Spleen (tissue), 11 donors: ENCODE measurements around the gene TMEM208. TPM values are rescaled to one million over a fixed set of nuclear protein-coding genes. Genes with fewer than 3 reads are reported as not detected.

Experiments
- DNase-seq: peaks from one replicate; pipeline ENCODE4 v3.0.0-alpha.2; 2020
- H3K27ac ChIP-seq, 8 donors: fragments of 200-600 bp; sonication (generic) in 7 of 8; 1 replicate in 4 of 8; 2 replicates in 4 of 8; pipeline versions ENCODE4 v1.5.0 to v1.8.0; 2016 to 2021; ENCODE audit warnings: inconsistent platforms in 4 of 8, mild to moderate bottlenecking in 4 of 8, moderate library complexity in 1 of 8
- H3K27me3 ChIP-seq, 7 donors: fragments of 200-600 bp; sonication (generic) in 6 of 7; replicated peaks in 1 of 7; 1 replicate in 4 of 7; 2 replicates in 3 of 7; pipeline versions ENCODE4 v1.5.0 to v1.8.0; 2016 to 2021; ENCODE audit warnings: inconsistent platforms in 3 of 7, mild to moderate bottlenecking in 1 of 7
- H3K36me3 ChIP-seq, 6 donors: fragments of 200-600 bp; sonication (generic) in 5 of 6; 1 replicate in 4 of 6; 2 replicates in 2 of 6; pipeline versions ENCODE4 v1.5.0 to v1.8.0; 2016 to 2021; ENCODE audit warnings: inconsistent platforms in 2 of 6
- H3K4me1 ChIP-seq, 6 donors: fragments of 200-600 bp; sonication (generic) in 5 of 6; 1 replicate in 3 of 6; 2 replicates in 3 of 6; pipeline versions ENCODE4 v1.5.0 to v1.8.0; 2016 to 2021; ENCODE audit warnings: inconsistent platforms in 3 of 6
- H3K4me3 ChIP-seq, 8 donors: fragments of 200-600 bp; sonication (generic) in 7 of 8; 1 replicate in 4 of 8; 2 replicates in 4 of 8; pipeline versions ENCODE4 v1.5.0 to v1.8.0; 2016 to 2021; ENCODE audit warnings: inconsistent platforms in 4 of 8, mild to moderate bottlenecking in 4 of 8, moderate library complexity in 2 of 8
- H3K9me3 ChIP-seq, 8 donors: fragments of 200-600 bp; sonication (generic) in 7 of 8; 1 replicate in 4 of 8; 2 replicates in 4 of 8; pipeline versions ENCODE4 v1.5.0 to v1.8.0; 2016 to 2021; ENCODE audit warnings: inconsistent platforms in 4 of 8
- POLR2A ChIP-seq, 3 donors: fragments of 450-650 bp; IDR thresholded peaks; one replicate each; pipeline ENCODE4 v1.5.1; 2017; ENCODE audit warnings: antibody characterized with exemption in 3 of 3, mild to moderate bottlenecking in 1 of 3
- POLR2AphosphoS5 ChIP-seq, 3 donors: sonication (generic); formaldehyde crosslinking; IDR thresholded peaks; one replicate each; pipeline ENCODE4 v1.5.1; 2017; ENCODE audit warnings: antibody characterized with exemption in 3 of 3
- WGBS, 5 donors: extraction: QIAGEN DNeasy Blood & Tissue Kit in 3 of 5; methylation state at CpG; one replicate each; pipeline versions ENCODE4 v1.1.5 to v1.1.7; 2013 to 2018; 5-methylcytosine and 5-hydroxymethylcytosine counted together
- intact Hi-C: fragments of 100-400 bp; cut with DNase I; formaldehyde crosslinking; loops from one replicate; pipeline ENCODE4 v1.15.0; 2023; ENCODE audit warnings: low total_unique reads
- polyA plus RNA-seq, 3 donors: library from polyadenylated mRNA; stranded (reverse); fragments of 200-250 nt; gene quantifications; one replicate each; pipeline ENCODE4 v1.2.1, GENCODE V29; 2013
- total RNA-seq, 7 donors: library from RNA; depleted of rRNA in 3 of 7; stranded (reverse); fragments of >200 nt in 3 of 7; fragmentation: NEBNext Ultra II Directional in 4 of 7; extraction: Animal tissue kit (Norgen Biotek cat#: 25700) in 4 of 7; gene quantifications; one replicate each; pipeline versions ENCODE4 v1.1.0 to v1.2.1, GENCODE V29; 2016 to 2021
- TF ChIP-seq, protein P1 (sequence below), 11 experiments: fragments of 200-600 bp in 7 of 11; fragments of 450-650 bp in 4 of 11; sonication (generic) in 4 of 11; IDR thresholded peaks in 8 of 11; conservative IDR thresholded peaks in 3 of 11; 1 replicate in 7 of 11; 2 replicates in 4 of 11; pipeline versions ENCODE4 v1.4.0 to v1.8.0; 2016 to 2021; ENCODE audit warnings: antibody characterized with exemption in 11 of 11, inconsistent platforms in 4 of 11, mild to moderate bottlenecking in 1 of 11
- donor health status: healthy with polysubstance abuse.
- donor health status: DM: no; HTN: no; CAD: no; lungs with moderate emphysema.
- donor health status: DM: no; HTN: no; CAD: no.
- donor health status: Bipolar disorder and iron deficiency.
- donor health status: healthy.
- donor health status: DM: no; HTN: no; CAD: no.
- donor health status: DM: yes; HTN: yes; CAD: no.

TMEM208 gene
- total and polyA plus RNA-seq, 10 donors: 28.1 to 68.7 (median 35.8) TPM

DNA sequence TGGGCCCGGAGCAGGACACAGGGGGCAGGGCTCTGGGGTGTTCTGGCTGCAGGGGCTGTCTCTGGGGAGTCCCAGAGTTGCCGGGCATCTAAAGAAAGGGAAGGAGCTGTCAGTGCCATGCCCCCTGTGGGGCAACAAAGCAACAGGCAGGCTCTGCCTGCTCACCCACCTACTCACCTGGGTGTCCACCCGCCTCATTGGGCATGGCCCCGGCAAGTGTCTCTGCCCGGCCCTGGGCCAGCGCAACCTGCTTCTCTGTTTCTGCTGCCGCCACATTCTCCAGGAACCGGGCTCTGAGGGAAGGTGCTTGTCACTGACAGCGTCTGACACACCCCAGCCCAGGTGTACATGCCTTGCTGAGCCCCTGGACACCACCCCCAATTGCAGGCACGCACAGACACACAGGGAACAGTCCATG lies 7.3 kb downstream of the TMEM208 start:
- WGBS, 5 donors: 92 to 96% (median 94%) methylated on average over 9 to 10 of the region's 10 CpGs
- no peaks in the 10 kb centered on the region for H3K27me3 ChIP-seq
- H3K4me3 ChIP-seq: no peak overlapping the region
- H3K4me1 ChIP-seq: peaks cover 0 to 39% (median 12%) of the 10 kb centered on the region in 6 donors
- H3K9me3 ChIP-seq: no peaks in the 10 kb centered on the region
- TF ChIP-seq POLR2A (IDR thresholded peaks at IDR 0.05) (no peak), POLR2AphosphoS5 (IDR thresholded peaks at IDR 0.05) (peak in 2 of 3 donors; percentile 49 to 62)
- no peak overlapping the region for H3K27ac ChIP-seq
- peaks cover 7 to 100% (median 96%) of the 10 kb centered on the region in 6 donors for H3K36me3 ChIP-seq
- DNase-seq: peak; percentile 67
- intact Hi-C loops: no loop called here

- no peak overlapping the region for H3K4me3 ChIP-seq
- TF ChIP-seq POLR2AphosphoS5 (IDR thresholded peaks at IDR 0.05): no peak
- TF ChIP-seq, protein P1, sequence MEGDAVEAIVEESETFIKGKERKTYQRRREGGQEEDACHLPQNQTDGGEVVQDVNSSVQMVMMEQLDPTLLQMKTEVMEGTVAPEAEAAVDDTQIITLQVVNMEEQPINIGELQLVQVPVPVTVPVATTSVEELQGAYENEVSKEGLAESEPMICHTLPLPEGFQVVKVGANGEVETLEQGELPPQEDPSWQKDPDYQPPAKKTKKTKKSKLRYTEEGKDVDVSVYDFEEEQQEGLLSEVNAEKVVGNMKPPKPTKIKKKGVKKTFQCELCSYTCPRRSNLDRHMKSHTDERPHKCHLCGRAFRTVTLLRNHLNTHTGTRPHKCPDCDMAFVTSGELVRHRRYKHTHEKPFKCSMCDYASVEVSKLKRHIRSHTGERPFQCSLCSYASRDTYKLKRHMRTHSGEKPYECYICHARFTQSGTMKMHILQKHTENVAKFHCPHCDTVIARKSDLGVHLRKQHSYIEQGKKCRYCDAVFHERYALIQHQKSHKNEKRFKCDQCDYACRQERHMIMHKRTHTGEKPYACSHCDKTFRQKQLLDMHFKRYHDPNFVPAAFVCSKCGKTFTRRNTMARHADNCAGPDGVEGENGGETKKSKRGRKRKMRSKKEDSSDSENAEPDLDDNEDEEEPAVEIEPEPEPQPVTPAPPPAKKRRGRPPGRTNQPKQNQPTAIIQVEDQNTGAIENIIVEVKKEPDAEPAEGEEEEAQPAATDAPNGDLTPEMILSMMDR (IDR thresholded peaks at IDR 0.05 in 8 of 11, conservative IDR thresholded peaks at IDR 0.05 in 3 of 11): no peak
- TF ChIP-seq POLR2A (IDR thresholded peaks at IDR 0.05): no peak
Observed at GRCh38 chr16:67235816-67236562, 9.1 kb downstream of the TMEM208 start.

GRCh38 chr16:67236563-67237395 lies 9.8 kb downstream of the TMEM208 start:
- Histone ChIP-seq H3K9me3 (no peaks in the 10 kb centered on the region), H3K27me3 (no peaks in the 10 kb centered on the region), H3K27ac (peak overlapping the region in 5 of 8 donors; percentile 33 to 95 (median 52)), H3K36me3 (peaks cover 3 to 99% (median 77%) of the 10 kb centered on the region in 6 donors), H3K4me3 (no peak overlapping the region), H3K4me1 (peaks cover 14 to 60% (median 36%) of the 10 kb centered on the region in 6 donors)
- DNase-seq: peak; percentile 86
- TF ChIP-seq POLR2A (IDR thresholded peaks at IDR 0.05) (no peak), POLR2AphosphoS5 (IDR thresholded peaks at IDR 0.05) (peak in 2 of 3 donors; percentile 54 to 72)
- TF ChIP-seq, protein P1 (IDR thresholded peaks at IDR 0.05 in 8 of 11, conservative IDR thresholded peaks at IDR 0.05 in 3 of 11): no peak
- intact Hi-C loops: no loop called here
- WGBS, 5 donors: 83 to 91% (median 88%) methylated on average over 39 to 50 of the region's 50 CpGs

More at GRCh38 chr16:67235816-67236562, 9.1 kb downstream of the TMEM208 start:
- intact Hi-C loops: no loop called here
- Histone ChIP-seq H3K36me3 (peaks cover 7 to 99% (median 85%) of the 10 kb centered on the region in 6 donors), H3K9me3 (no peaks in the 10 kb centered on the region), H3K27ac (peak overlapping the region in 4 of 8 donors; percentile 43 to 95 (median 56)), H3K4me1 (peaks cover 8 to 52% (median 29%) of the 10 kb centered on the region in 6 donors), H3K27me3 (no peaks in the 10 kb centered on the region)
- DNase-seq: peak; percentile 62
- 77 to 88% (median 78%) methylated on average over 17 of the region's 17 CpGs for WGBS, 5 donors

GRCh38 chr16:67237396-67238277 lies 10.7 kb downstream of the TMEM208 start:
- DNase-seq: peak; percentile 65
- H3K36me3 ChIP-seq: peaks cover 3 to 99% (median 73%) of the 10 kb centered on the region in 6 donors
- TF ChIP-seq, protein P1 (IDR thresholded peaks at IDR 0.05 in 8 of 11, conservative IDR thresholded peaks at IDR 0.05 in 3 of 11): no peak
- TF ChIP-seq POLR2AphosphoS5 (IDR thresholded peaks at IDR 0.05) (peak in 1 of 3 donors; percentile 26), POLR2A (IDR thresholded peaks at IDR 0.05) (no peak)
- no peaks in the 10 kb centered on the region for H3K9me3 ChIP-seq
- peaks cover 22 to 69% (median 44%) of the 10 kb centered on the region in 6 donors for H3K4me1 ChIP-seq
- no peaks in the 10 kb centered on the region for H3K27me3 ChIP-seq
- H3K4me3 ChIP-seq: no peak overlapping the region
- peak overlapping the region in 5 of 8 donors; percentile 43 to 95 (median 52) for H3K27ac ChIP-seq
- WGBS, 5 donors: 84 to 87% (median 85%) methylated on average over 16 of the region's 16 CpGs
- intact Hi-C loops: no loop called here
